Lung (tissue), 12 donors: Measurements from ENCODE around the gene ATP11A. TPM values are rescaled to one million over a fixed set of nuclear protein-coding genes. Genes with fewer than 3 reads are reported as not detected.
A peak's percentile ranks its signal among the peaks of the same experiment; 100 is the strongest.

ENCODE experiments used
- ATAC-seq: fragments of 200-7000 bp; cut with Tn5 transposase; one replicate; pipeline ENCODE4 v1.9.1; 2020; ENCODE audit warnings: moderate number of reproducible peaks; ENCODE audit not compliant: insufficient read depth, low FRiP score
- DNase-seq, 3 donors: peaks; one replicate each; pipeline ENCODE4 v3.0.0-alpha.2; 2013 to 2017
- H3K27ac ChIP-seq, 2 donors: one replicate each; pipeline ENCODE4 v1.5.1; 2013; ENCODE audit warnings: mild to moderate bottlenecking in 2 of 2, moderate library complexity in 2 of 2, control low read depth in 1 of 2, inconsistent platforms in 1 of 2, low read depth in 1 of 2, low read length in 1 of 2
- H3K27me3 ChIP-seq, 3 donors: one replicate each; pipeline ENCODE4 v1.5.1; 2013; ENCODE audit warnings: low read length in 2 of 3; ENCODE audit not compliant: control insufficient read depth in 3 of 3, insufficient read depth in 3 of 3
- H3K36me3 ChIP-seq, 4 donors: one replicate each; pipeline ENCODE4 v1.5.1; 2013; ENCODE audit warnings: low read length in 4 of 4, mild to moderate bottlenecking in 1 of 4, moderate library complexity in 1 of 4; ENCODE audit not compliant: control insufficient read depth in 4 of 4, insufficient read depth in 4 of 4
- H3K4me1 ChIP-seq, 5 donors: one replicate each; pipeline ENCODE4 v1.5.1; 2013; ENCODE audit warnings: low read length in 5 of 5, mild to moderate bottlenecking in 2 of 5, moderate library complexity in 1 of 5; ENCODE audit not compliant: control insufficient read depth in 5 of 5, insufficient read depth in 5 of 5
- H3K4me3 ChIP-seq: one replicate; pipeline ENCODE4 v1.5.1; 2013; ENCODE audit warnings: mild to moderate bottlenecking, control low read depth, moderate library complexity
- H3K9ac ChIP-seq, 2 donors: one replicate each; pipeline ENCODE4 v1.5.1; 2013; ENCODE audit warnings: low read length in 2 of 2, control low read depth in 1 of 2; ENCODE audit not compliant: insufficient read depth in 1 of 2
- H3K9me3 ChIP-seq, 4 donors: one replicate each; pipeline ENCODE4 v1.5.1; 2013; ENCODE audit warnings: low read length in 3 of 4, mild to moderate bottlenecking in 1 of 4, moderate library complexity in 1 of 4; ENCODE audit not compliant: control insufficient read depth in 4 of 4, insufficient read depth in 3 of 4
- CTCF ChIP-seq: IDR thresholded peaks from 2 replicates; pipeline ENCODE4 v1.5.1; 2012; ENCODE audit warnings: mild to moderate bottlenecking; ENCODE audit errors: control extremely low read depth, extremely low read depth
- WGBS, 2 donors: extraction: QIAGEN DNeasy Blood & Tissue Kit; methylation state at CpG; one replicate each; pipeline ENCODE4 v1.1.7; 2013; 5-methylcytosine and 5-hydroxymethylcytosine counted together
- polyA plus RNA-seq, 2 donors: library from polyadenylated mRNA; stranded (reverse); fragments of 200-250 nt; gene quantifications; one replicate each; pipeline ENCODE4 v1.2.1, GENCODE V29; 2013
- total RNA-seq, 2 donors: library from RNA; depleted of rRNA in 1 of 2; stranded (reverse); fragments of >200 nt in 1 of 2; gene quantifications; one replicate each; pipeline ENCODE4 v1.2.1, GENCODE V29; 2014 to 2021
- donor health status: control.
- donor health status: control.
- donor health status: Bipolar disorder and iron deficiency.
- donor health status: healthy.
- donor health status: DM: yes; HTN: yes; CAD: no.

Gene ATP11A
- total and polyA plus RNA-seq, 4 donors, result 46.3 to 317 (median 162) TPM

DNA sequence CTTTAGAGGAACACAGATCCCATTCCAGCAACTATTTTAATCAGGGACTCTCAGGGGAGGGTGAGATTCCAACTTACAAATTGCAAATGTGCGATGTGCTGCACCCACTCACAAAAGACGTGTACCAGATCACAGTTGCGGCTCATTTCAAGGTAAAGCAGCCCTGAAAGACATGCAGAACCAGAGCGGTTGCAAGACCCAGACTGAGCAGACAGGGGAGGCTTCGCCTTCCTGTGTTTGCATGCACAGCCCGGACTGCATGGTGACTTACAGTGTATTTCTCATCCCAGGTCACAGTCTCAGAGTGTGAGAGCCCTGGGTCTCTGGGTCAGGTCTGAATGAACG is 84.6 kb downstream of the ATP11A start:
- peaks cover 0 to 24% (median 10%) of the 10 kb centered on the region in 5 donors for H3K4me1 ChIP-seq
- TF ChIP-seq CTCF, result no peak
- H3K4me3 ChIP-seq, result no peak overlapping the region
- no peak overlapping the region for H3K9ac ChIP-seq
- H3K36me3 ChIP-seq, result peaks cover 0 to 2% (median 0%) of the 10 kb centered on the region in 4 donors
- 89 to 91% methylated on average over 7 of the region's 7 CpGs for WGBS, 2 donors
- ATAC-seq, result no peak
- no peak overlapping the region for H3K27ac ChIP-seq
- DNase-seq, result no peak
- H3K9me3 ChIP-seq, result no peaks in the 10 kb centered on the region
- no peaks in the 10 kb centered on the region for H3K27me3 ChIP-seq

- DNase-seq (peak in 1 of 3 donors; percentile 12), ATAC-seq (no peak)
- no peaks in the 10 kb centered on the region for H3K9me3 ChIP-seq
- H3K4me3 ChIP-seq, result no peak overlapping the region
- H3K4me1 ChIP-seq, result peaks cover 0 to 21% (median 11%) of the 10 kb centered on the region in 5 donors
- no peaks in the 10 kb centered on the region for H3K27me3 ChIP-seq
- TF ChIP-seq CTCF, result no peak
- 90 to 92% methylated on average over 33 to 36 of the region's 36 CpGs for WGBS, 2 donors
- no peak overlapping the region for H3K27ac ChIP-seq
- no peak overlapping the region for H3K9ac ChIP-seq
- peaks cover 0 to 2% (median 0%) of the 10 kb centered on the region in 4 donors for H3K36me3 ChIP-seq
Observed at GRCh38 chr13:112774829-112775565, 85.2 kb downstream of the ATP11A start.

DNA sequence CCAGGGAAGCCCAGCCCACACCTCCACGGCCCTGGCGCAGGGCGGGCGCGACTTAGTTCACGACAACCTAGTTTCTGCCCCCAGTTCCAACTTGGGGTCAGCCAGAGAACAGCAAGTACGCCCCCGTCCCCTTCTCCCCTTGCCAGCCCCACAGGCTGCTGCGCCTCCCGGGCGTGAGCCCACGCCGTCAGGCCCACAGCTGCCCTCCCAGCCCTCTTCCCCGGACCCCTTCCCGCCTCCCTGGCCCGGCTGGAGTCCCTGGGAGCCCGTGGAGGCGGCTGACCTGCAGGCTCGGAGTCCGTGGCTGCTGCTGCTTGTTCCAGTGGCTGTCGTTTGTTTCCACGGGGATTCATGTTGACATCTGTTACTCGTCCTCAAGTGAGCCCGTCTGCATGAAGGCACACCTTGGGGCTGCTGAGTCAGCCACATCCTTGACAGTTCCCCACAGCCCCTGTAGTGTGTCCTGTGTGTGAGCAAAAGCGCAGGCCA is 86.0 kb downstream of the ATP11A start:
- ATAC-seq (no peak), DNase-seq (peak in 1 of 3 donors; percentile 38)
- no peak overlapping the region for H3K4me3 ChIP-seq
- TF ChIP-seq CTCF, result no peak
- no peak overlapping the region for H3K27ac ChIP-seq
- no peak overlapping the region for H3K9ac ChIP-seq
- H3K9me3 ChIP-seq, result no peaks in the 10 kb centered on the region
- H3K4me1 ChIP-seq, result peaks cover 0 to 27% (median 19%) of the 10 kb centered on the region in 5 donors
- no peaks in the 10 kb centered on the region for H3K27me3 ChIP-seq
- H3K36me3 ChIP-seq, result peaks cover 0 to 2% (median 0%) of the 10 kb centered on the region in 4 donors
- 87 to 89% methylated on average over 25 of the region's 25 CpGs for WGBS, 2 donors
